HG03565 (cell line): ENCODE data around the gene DMRTB1.

Experiments used
- ATAC-seq: cut with Tn5 transposase; IDR thresholded peaks from one replicate; pipeline ENCODE4 v1.9.1; 2021; ENCODE audit warnings: mild to moderate bottlenecking, moderate library complexity; ENCODE audit not compliant: unreplicated experiment

The DMRTB1 gene

GRCh38 chr1:53462769-53463501 lies 3.7 kb downstream of the DMRTB1 start:
- no peak for ATAC-seq

- no peak for ATAC-seq
These were observed 5.0 kb downstream of the DMRTB1 start for GRCh38 chr1:53463961-53464899.

- ATAC-seq: no peak
These were observed 6.1 kb downstream of the DMRTB1 start for GRCh38 chr1:53465023-53465957.

GRCh38 chr1:53467391-53467790 lies 8.2 kb downstream of the DMRTB1 start:
- no peak for ATAC-seq

GRCh38 chr1:53468374-53468773 lies 9.2 kb downstream of the DMRTB1 start:
- ATAC-seq: no peak

- no peak for ATAC-seq
These were observed 10.2 kb downstream of the DMRTB1 start for GRCh38 chr1:53469373-53469772.

- ATAC-seq: no peak
These were observed 11.0 kb downstream of the DMRTB1 start for GRCh38 chr1:53470155-53470554.

GRCh38 chr1:53470584-53470983 lies 11.4 kb downstream of the DMRTB1 start:
- no peak for ATAC-seq

GRCh38 chr1:53471000-53471399 lies 11.8 kb downstream of the DMRTB1 start:
- no peak for ATAC-seq

GRCh38 chr1:53473463-53473862 lies 14.3 kb downstream of the DMRTB1 start:
- no peak for ATAC-seq

GRCh38 chr1:53475664-53476063 lies 16.5 kb downstream of the DMRTB1 start:
- no peak for ATAC-seq

- no peak for ATAC-seq
These were observed 17.4 kb downstream of the DMRTB1 start for GRCh38 chr1:53476579-53476978.

GRCh38 chr1:53477651-53478501 lies 18.7 kb downstream of the DMRTB1 start:
- no peak for ATAC-seq

GRCh38 chr1:53478502-53478818 lies 19.3 kb downstream of the DMRTB1 start:
- ATAC-seq: no peak

GRCh38 chr1:53480678-53481077 lies 21.5 kb downstream of the DMRTB1 start:
- no peak for ATAC-seq

GRCh38 chr1:53481456-53481855 lies 22.3 kb downstream of the DMRTB1 start:
- no peak for ATAC-seq

- no peak for ATAC-seq
These were observed 23.4 kb downstream of the DMRTB1 start for GRCh38 chr1:53482441-53483153.

- ATAC-seq: no peak
These were observed 24.0 kb downstream of the DMRTB1 start for GRCh38 chr1:53483170-53483569.

- no peak for ATAC-seq
These were observed 24.5 kb downstream of the DMRTB1 start for GRCh38 chr1:53483656-53484055.
